Tibial artery (tissue), 4 donors: ENCODE measurements around the gene TANC2.

Source experiments
- DNase-seq, 2 donors: peaks; one replicate each; pipeline ENCODE4 v3.0.0-alpha.2; 2019
- H3K27ac ChIP-seq, 2 donors: fragments of 200-600 bp; sonication (generic) in 1 of 2; 1 replicate in 1 of 2; 2 replicates in 1 of 2; pipeline ENCODE4 v1.5.1; 2018 to 2019; ENCODE audit warnings: mild to moderate bottlenecking in 1 of 2
- H3K27me3 ChIP-seq, 2 donors: fragments of 200-600 bp; sonication (generic) in 1 of 2; one replicate each; pipeline versions ENCODE4 v1.5.1 to v1.6.0; 2016 to 2019
- H3K36me3 ChIP-seq, 3 donors: fragments of 200-600 bp; sonication (generic) in 2 of 3; one replicate each; pipeline ENCODE4 v1.5.1; 2016 to 2019; ENCODE audit warnings: mild to moderate bottlenecking in 2 of 3
- H3K4me1 ChIP-seq, 4 donors: fragments of 200-600 bp; sonication (generic) in 2 of 4; 1 replicate in 3 of 4; 2 replicates in 1 of 4; pipeline ENCODE4 v1.5.1; 2016 to 2019
- H3K4me3 ChIP-seq, 2 donors: fragments of 200-600 bp; sonication (generic) in 1 of 2; 1 replicate in 1 of 2; 2 replicates in 1 of 2; pipeline ENCODE4 v1.5.1; 2018 to 2019; ENCODE audit warnings: mild to moderate bottlenecking in 2 of 2
- H3K9me3 ChIP-seq, 3 donors: fragments of 200-600 bp; sonication (generic) in 1 of 3; one replicate each; pipeline ENCODE4 v1.5.1; 2016 to 2019
- CTCF ChIP-seq, 2 experiments: fragments of 200-600 bp in 1 of 2; fragments of 450-650 bp in 1 of 2; IDR thresholded peaks; one replicate each; pipeline ENCODE4 v1.5.1; 2017 to 2019; ENCODE audit warnings: antibody characterized with exemption in 2 of 2, mild to moderate bottlenecking in 1 of 2, moderate library complexity in 1 of 2
- intact Hi-C: fragments of 100-400 bp; cut with DNase I; formaldehyde crosslinking; loops from one replicate; pipeline ENCODE4 v1.15.0; 2023; ENCODE audit warnings: low total_unique reads

TANC2 gene

GRCh38 chr17:62933501-62934385, 32.3 kb upstream of the TANC2 start:
- intact Hi-C loops: no loop called here
- Histone ChIP-seq H3K4me1 (no peaks in the 10 kb centered on the region), H3K4me3 (no peak overlapping the region), H3K27me3 (peaks cover 0 to 6% of the 10 kb centered on the region in 2 donors), H3K9me3 (no peaks in the 10 kb centered on the region), H3K27ac (no peak overlapping the region), H3K36me3 (no peaks in the 10 kb centered on the region)
- no peak for TF ChIP-seq CTCF (IDR thresholded peaks at IDR 0.05)
- no peak for DNase-seq

GRCh38 chr17:62935098-62935497, 30.9 kb upstream of the TANC2 start:
- Histone ChIP-seq H3K27me3 (peaks cover 0 to 6% of the 10 kb centered on the region in 2 donors), H3K9me3 (no peaks in the 10 kb centered on the region), H3K4me1 (no peaks in the 10 kb centered on the region), H3K4me3 (no peak overlapping the region), H3K27ac (no peak overlapping the region), H3K36me3 (no peaks in the 10 kb centered on the region)
- DNase-seq: no peak
- intact Hi-C loops: no loop called here
- no peak for TF ChIP-seq CTCF (IDR thresholded peaks at IDR 0.05)

DNA sequence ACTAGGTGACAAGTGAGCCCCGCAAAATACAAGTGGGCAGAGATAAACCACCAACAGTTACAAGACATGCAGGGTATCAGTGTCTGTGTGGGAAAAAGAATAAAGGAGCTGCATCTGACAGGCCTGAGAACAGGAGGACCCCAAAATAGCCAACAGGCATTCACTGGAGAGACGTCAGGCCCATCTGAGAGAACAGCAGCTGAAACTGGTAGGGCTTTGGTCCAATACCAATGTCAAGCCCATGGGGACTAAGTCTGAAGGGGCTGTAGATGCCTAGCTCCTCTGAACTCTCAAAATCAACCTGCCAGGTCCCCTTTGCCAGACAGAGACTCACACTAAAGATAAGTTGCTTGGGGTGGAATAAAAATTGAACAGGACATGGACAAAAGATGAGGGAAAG, 30.5 kb upstream of the TANC2 start:
- no peak for TF ChIP-seq CTCF (IDR thresholded peaks at IDR 0.05)
- Histone ChIP-seq H3K9me3 (peaks cover 0 to 3% (median under 1%) of the 10 kb centered on the region in 3 donors), H3K27me3 (peaks cover 0 to 6% of the 10 kb centered on the region in 2 donors), H3K4me3 (no peak overlapping the region), H3K4me1 (no peaks in the 10 kb centered on the region), H3K36me3 (no peaks in the 10 kb centered on the region), H3K27ac (no peak overlapping the region)
- intact Hi-C loops: no loop called here
- DNase-seq: no peak

DNA sequence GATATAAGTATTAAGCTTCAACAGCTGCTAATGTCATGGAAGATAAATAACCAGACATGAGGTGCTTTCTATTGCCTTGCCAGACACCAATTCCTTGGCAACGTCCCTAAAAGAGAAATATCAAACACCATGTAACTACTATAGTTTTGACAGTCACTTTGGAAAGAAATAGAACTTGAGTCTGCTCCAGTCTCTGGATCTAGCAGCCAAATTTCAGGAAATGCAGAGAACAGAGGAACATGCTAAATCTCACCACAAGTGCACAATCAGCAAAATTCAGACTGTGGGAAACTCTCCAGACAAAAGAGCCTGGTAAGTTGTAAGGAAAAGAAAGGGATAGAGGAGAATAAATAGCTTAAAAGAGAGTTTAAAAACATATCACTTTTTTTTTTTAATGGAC, 28.4 kb upstream of the TANC2 start:
- Histone ChIP-seq H3K9me3 (peaks cover 0 to 8% (median 7%) of the 10 kb centered on the region in 3 donors), H3K27me3 (peaks cover 0 to 6% of the 10 kb centered on the region in 2 donors), H3K4me1 (no peaks in the 10 kb centered on the region), H3K4me3 (no peak overlapping the region), H3K36me3 (no peaks in the 10 kb centered on the region), H3K27ac (no peak overlapping the region)
- no peak for TF ChIP-seq CTCF (IDR thresholded peaks at IDR 0.05)
- intact Hi-C loops: no loop called here
- no peak for DNase-seq

GRCh38 chr17:62941358-62941991, 24.6 kb upstream of the TANC2 start:
- H3K4me1 ChIP-seq: no peaks in the 10 kb centered on the region
- peaks cover 0 to 8% (median 7%) of the 10 kb centered on the region in 3 donors for H3K9me3 ChIP-seq
- TF ChIP-seq CTCF (IDR thresholded peaks at IDR 0.05): no peak
- H3K4me3 ChIP-seq: no peak overlapping the region
- DNase-seq: no peak
- H3K27me3 ChIP-seq: no peaks in the 10 kb centered on the region
- H3K27ac ChIP-seq: no peak overlapping the region
- intact Hi-C loops: no loop called here
- H3K36me3 ChIP-seq: no peaks in the 10 kb centered on the region
